Caki2 (cell line): ENCODE results near the gene LIN7B. TPM values are rescaled to one million over a fixed set of nuclear protein-coding genes. Genes with fewer than 3 reads are reported as not detected.
"Not testable (repeated sequence)": the region's sequence is repeated elsewhere in the genome, so short reads cannot be mapped to it uniquely, and the experiment has no call there.

Experiments
- DNase-seq: peaks from one replicate; pipeline ENCODE4 v3.0.0-alpha.2; 2015; ENCODE audit warnings: low read depth
- in situ Hi-C: cut with HindIII; loops from 2 replicates; pipeline ENCODE4 v1.10.0; 2016; ENCODE audit warnings: low sequenced_read_pairs, low pct_unique_long_range_greater_than_20kb, mixed read lengths
- total RNA-seq: library from RNA; depleted of rRNA; stranded (reverse); fragments of >200 nt; shearing (Covaris generic); gene quantifications from 2 replicates; pipeline ENCODE4 v1.2.3, GENCODE V29; 2014; ENCODE audit warnings: low replicate concordance

LIN7B gene
- total RNA-seq, 1 experiment from 2014 or later = 9.7 TPM

GRCh38 chr19:49114630-49115363 lies 627 bp downstream of the LIN7B start:
- in situ Hi-C loops = no loop called here
- DNase-seq = peak; percentile 39

DNA sequence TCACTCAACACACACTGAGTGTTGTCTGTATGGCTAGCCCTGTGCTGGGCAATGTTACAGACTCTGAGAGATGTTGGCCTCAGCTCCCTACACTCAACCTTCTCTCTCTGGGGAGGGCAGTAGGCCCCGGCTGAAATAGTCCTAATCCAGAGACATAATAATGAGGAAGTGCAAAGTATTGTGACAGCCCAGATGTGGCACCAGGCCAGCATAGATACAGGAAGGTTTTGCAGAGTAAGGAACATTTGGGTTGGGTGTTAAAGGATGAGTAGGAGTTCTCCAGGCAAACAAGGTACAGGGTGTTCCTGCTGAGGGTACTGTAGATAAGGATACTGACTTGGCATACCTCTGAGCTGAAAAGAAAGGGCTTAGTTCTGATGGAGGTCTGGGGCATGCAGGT lies 2.4 kb downstream of the LIN7B start:
- no peak for DNase-seq
- in situ Hi-C loops = no loop called here

- in situ Hi-C loops = no loop called here
- DNase-seq = no peak
Observed at GRCh38 chr19:49117677-49118564, 3.8 kb downstream of the LIN7B start.

GRCh38 chr19:49118565-49119410 lies 4.6 kb downstream of the LIN7B start, which contains the start of gene C19orf73:
TSS of gene C19orf73 (minus strand) at chr19:49119143. CDS start at chr19:49119022, 121 bp downstream.
- peak; percentile 94 for DNase-seq
- in situ Hi-C loops = no loop called here

DNA sequence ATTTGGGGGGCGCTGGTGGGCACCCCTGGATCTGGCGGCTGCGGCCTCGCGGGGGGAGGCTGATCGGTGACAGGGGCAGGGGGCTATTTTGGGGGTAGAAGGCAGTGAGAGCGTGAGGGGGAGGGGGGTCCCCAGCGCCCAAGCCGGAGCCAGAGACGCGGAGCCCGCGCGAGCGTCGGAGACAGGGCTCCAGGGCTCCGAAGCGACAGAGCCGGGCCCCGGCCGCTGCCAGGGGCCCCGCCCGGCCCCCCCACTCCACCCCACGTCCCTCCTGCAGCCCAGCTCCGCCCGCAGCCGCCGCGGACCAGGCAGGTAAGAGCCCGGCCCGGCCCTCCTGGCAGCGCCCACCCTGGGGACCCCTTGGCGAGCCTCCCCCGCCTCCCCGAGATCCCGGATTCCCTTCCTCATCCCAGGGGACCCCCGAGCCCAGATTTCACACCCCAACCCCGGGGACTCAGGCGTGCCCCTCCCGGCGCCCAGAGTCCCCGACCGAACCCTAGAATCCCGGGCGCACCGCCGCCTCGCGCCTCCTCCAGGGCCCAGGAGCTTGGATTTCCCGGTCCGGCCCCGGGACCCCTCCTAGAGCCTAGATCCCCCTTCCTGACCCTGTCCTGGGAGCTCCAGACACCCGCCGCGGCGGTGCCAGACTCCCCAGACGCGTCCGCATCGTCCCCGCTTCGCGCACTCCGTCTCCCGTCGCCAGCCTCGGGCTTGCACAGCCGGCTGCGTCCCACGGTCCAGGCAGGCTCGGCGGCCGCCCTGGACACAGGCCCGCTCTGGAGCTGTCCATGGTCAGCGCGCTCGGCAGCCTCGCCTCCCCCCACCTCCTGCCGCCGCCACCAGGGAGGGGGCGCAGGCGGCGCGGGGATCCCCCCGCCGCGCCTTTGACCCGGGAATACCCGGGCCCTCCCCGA lies 5.5 kb downstream of the LIN7B start, which contains the start of gene PPFIA3:
PPFIA3 (plus strand) TSS at position 134 of the 914 bp plus-strand sequence. CDS start 8,330 bp downstream, outside the sequence.
- DNase-seq = peak; percentile 58

DNA sequence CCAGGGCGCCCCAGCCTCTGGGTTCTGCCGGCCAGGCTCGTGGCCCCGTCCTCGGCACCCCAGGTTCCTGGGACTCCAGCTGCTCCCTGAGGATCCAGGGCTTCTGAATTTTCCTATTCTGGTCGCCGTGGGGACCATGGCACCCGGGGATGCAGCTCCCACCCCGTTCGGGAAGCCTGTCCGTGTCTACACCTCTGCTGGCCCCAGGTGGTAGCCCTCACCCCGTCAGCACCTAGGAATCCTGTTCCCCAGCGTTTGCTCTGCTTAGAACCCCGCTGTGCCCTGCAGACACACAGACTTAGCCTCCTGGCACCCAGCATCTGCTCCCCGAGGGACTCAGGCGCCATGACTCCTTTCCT lies 6.1 kb downstream of the LIN7B start:
- in situ Hi-C loops = no loop called here
- DNase-seq = no peak

More for the DNA sequence above, 5.5 kb downstream of the LIN7B start, which contains the start of gene PPFIA3:
- in situ Hi-C loops = no loop called here

GRCh38 chr19:49120868-49121267 lies 6.7 kb downstream of the LIN7B start:
- in situ Hi-C loops = no loop called here
- DNase-seq = no peak

- DNase-seq, in situ Hi-C loops: not testable (repeated sequence)
Observed at GRCh38 chr19:49121841-49122240, 7.7 kb downstream of the LIN7B start.

- DNase-seq, in situ Hi-C loops: not testable (repeated sequence)
Observed at GRCh38 chr19:49123285-49123684, 9.1 kb downstream of the LIN7B start.

DNA sequence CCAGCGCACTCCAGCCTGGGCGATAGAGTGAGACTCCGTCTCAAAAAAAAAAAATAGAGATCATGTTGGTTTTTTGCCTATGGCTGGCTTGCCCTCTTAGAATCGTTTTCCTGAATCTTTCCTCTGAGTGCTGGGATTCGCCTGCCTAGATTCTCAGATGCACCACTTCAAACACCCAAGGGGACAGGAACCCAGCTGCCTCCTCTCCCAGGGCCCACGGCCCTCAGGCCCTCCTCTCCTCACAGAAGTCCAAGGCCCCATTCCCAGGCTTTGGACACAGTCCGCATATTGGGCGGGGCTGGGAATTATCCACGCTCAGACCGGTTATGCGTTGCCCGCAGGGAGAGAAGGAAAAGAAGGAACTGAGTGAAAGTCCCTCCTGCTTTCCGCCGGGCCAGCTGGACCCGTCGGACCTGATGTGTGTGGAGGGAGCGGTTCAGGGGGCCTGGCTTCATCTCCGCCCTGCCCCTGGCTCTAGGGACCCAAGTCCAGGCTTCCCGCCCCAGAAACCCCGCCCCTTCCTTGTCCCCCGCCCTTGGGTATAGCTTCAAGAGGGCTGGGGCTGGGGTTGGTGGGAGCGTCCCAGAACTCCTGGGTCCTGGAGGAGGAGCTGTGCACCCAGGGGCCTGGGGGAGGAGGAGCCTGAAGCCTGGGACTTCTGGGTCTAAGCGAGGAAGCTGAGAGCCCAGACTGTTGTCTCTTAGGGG lies 11.0 kb downstream of the LIN7B start:
- in situ Hi-C loops = no loop called here
- DNase-seq = no peak

DNA sequence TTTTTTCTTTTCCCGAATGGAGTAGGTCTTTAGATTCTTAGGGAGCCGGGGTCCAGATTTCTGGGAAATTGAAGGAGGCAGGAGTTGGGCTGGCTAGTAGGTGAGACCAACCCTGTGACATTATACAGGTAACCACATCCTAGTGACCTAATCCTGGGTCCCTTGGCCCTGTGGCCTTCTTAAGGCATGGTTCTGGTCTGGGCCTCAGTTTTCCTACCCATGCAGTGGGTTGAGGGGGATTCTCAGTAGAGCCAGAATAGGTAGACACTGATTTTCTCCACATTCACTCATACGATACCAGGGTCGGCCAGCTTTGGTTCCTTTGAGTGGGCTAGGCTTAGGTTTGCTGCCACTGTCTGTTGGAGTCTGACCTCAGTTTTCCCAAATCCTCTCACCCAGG lies 12.4 kb downstream of the LIN7B start:
- in situ Hi-C loops = no loop called here

DNA sequence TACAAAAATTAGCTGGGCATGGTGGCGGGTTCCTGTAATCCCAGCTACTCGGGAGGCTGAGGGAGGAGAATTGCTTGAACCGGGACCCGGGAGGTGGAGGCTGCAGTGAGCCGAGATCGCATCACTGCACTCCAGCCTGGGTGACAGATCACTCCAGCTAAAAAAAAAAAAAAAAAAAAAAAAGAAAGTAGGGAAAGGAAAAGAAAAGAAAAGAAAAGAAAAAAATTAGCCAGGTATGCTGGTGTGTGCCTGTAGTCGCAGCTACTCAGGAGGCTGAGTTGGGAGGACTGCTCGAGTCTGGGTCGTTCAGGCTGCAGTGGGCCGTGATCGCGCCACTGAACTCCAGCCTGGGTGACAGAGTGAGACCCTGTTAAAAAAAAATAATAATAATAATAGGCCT lies 13.1 kb downstream of the LIN7B start:
- in situ Hi-C loops, DNase-seq: not testable (repeated sequence)

More for the DNA sequence above, 12.4 kb downstream of the LIN7B start:
- DNase-seq = no peak

- DNase-seq = peak; percentile 95
- in situ Hi-C loops = no loop called here
Observed at GRCh38 chr19:49127674-49128544, 13.7 kb downstream of the LIN7B start.

DNA sequence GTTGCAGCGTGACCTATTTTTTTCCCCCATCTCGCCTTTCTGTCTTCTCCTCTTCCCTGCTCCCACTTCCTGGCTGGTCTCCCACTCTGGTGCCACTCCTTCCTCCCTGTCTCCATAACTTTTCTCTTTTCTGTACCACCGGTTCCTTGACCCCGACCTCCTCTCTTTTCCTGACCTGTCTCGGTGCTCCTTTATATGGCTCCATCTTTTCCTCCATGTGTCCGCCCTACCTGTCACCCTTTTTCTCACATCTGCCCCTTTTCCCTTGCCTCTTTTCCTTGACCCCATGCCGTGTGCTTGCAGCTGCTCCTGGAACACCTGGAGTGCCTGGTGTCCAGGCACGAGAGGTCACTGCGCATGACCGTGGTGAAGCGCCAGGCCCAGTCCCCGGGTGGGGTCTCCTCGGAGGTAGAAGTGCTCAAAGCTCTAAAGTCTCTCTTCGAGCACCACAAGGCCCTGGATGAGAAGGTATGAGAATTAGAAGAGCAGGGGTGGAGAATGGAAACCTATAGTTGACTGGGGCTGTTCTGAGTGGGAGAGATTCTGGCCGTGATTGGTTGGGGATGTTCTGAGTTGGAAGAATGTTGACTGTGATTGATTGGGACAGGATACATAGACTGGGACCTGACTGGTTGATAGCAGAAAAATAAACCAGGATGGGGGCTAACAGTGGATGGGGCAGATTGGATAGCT lies 14.5 kb downstream of the LIN7B start:
- in situ Hi-C loops = no loop called here

GRCh38 chr19:49129238-49129583 lies 15.0 kb downstream of the LIN7B start:
- in situ Hi-C loops = no loop called here
- DNase-seq = peak; percentile 90

More for the DNA sequence above, 14.5 kb downstream of the LIN7B start:
- DNase-seq = no peak
